Aorta (tissue), 5 donors: ENCODE data around the gene MTAP. TPM values are rescaled to one million over a fixed set of nuclear protein-coding genes. Genes with fewer than 3 reads are reported as not detected.

ENCODE experiments used
- ATAC-seq: fragments of 200-7000 bp; cut with Tn5 transposase; one replicate; pipeline ENCODE4 v1.9.1; 2022; ENCODE audit warnings: moderate library complexity; ENCODE audit not compliant: low FRiP score
- DNase-seq, 2 donors: peaks; one replicate each; pipeline ENCODE4 v3.0.0-alpha.2; 2020
- H3K27ac ChIP-seq, 2 donors: one replicate each; pipeline ENCODE4 v1.5.1; 2013; ENCODE audit warnings: low read length in 2 of 2, mild to moderate bottlenecking in 2 of 2, moderate library complexity in 2 of 2, control low read depth in 1 of 2, inconsistent platforms in 1 of 2, low read depth in 1 of 2
- H3K27me3 ChIP-seq, 2 donors: one replicate each; pipeline ENCODE4 v1.6.1; 2013; ENCODE audit warnings: control low read depth in 1 of 2, low read length in 1 of 2, mild to moderate bottlenecking in 1 of 2, moderate library complexity in 1 of 2; ENCODE audit not compliant: insufficient read depth in 2 of 2, control insufficient read depth in 1 of 2
- H3K36me3 ChIP-seq, 2 donors: one replicate each; pipeline ENCODE4 v1.6.1; 2013; ENCODE audit warnings: control low read depth in 1 of 2, low read length in 1 of 2, mild to moderate bottlenecking in 1 of 2; ENCODE audit not compliant: insufficient read depth in 2 of 2, control insufficient read depth in 1 of 2
- H3K4me1 ChIP-seq, 2 donors: one replicate each; pipeline ENCODE4 v1.6.1; 2013; ENCODE audit warnings: low read length in 2 of 2, control low read depth in 1 of 2, mild to moderate bottlenecking in 1 of 2, moderate library complexity in 1 of 2; ENCODE audit not compliant: insufficient read depth in 2 of 2, control insufficient read depth in 1 of 2
- H3K4me3 ChIP-seq, 2 donors: one replicate each; pipeline ENCODE4 v1.5.1; 2013; ENCODE audit warnings: low read length in 2 of 2, control low read depth in 1 of 2, mild to moderate bottlenecking in 1 of 2
- H3K9me3 ChIP-seq: one replicate; pipeline ENCODE4 v1.6.1; 2013; ENCODE audit warnings: mild to moderate bottlenecking, low read length; ENCODE audit not compliant: control insufficient read depth
- WGBS, 2 donors: extraction: QIAGEN DNeasy Blood & Tissue Kit; methylation state at CpG; one replicate each; pipeline ENCODE4 v1.1.7; 2013; 5-methylcytosine and 5-hydroxymethylcytosine counted together
- intact Hi-C, 2 donors: fragments of 100-400 bp; cut with DNase I; formaldehyde crosslinking; loops; one replicate each; pipeline versions ENCODE4 v1.14.2 to v1.15.0; 2022
- polyA plus RNA-seq, 2 donors: library from polyadenylated mRNA; stranded (reverse); fragments of 200-250 nt; gene quantifications; one replicate each; pipeline ENCODE4 v1.2.3, GENCODE V29; 2013
- total RNA-seq, 2 donors: library from RNA; stranded (reverse); fragmentation: NEBNext Ultra II Directional; extraction: Animal tissue kit (Norgen Biotek cat#: 25700); gene quantifications; one replicate each; pipeline ENCODE4 v1.2.1, GENCODE V29; 2021
- donor health status: healthy with polysubstance abuse.
- donor health status: Bipolar disorder and iron deficiency.
- donor health status: DM: no; HTN: no; CAD: no.
- donor health status: DM: no; HTN: no; CAD: no.
- donor health status: DM: yes; HTN: yes; CAD: no.

MTAP gene
- total and polyA plus RNA-seq, 4 donors, result 4.0 to 41.1 (median 19.7) TPM

GRCh38 chr9:21796768-21797167, 5.7 kb upstream of the MTAP start:
- intact Hi-C loops, result loop anchor here (5.0 to 10.0 kb wide), 2 partner anchors 479 to 602 kb away; no protein-coding TSS in a partner anchor
- 41 to 54% methylated on average over 3 of the region's 3 CpGs for WGBS, 2 donors
- Histone ChIP-seq H3K36me3 (no peaks in the 10 kb centered on the region), H3K4me3 (no peak overlapping the region), H3K27me3 (no peaks in the 10 kb centered on the region), H3K9me3 (no peaks in the 10 kb centered on the region), H3K27ac (no peak overlapping the region), H3K4me1 (no peaks in the 10 kb centered on the region)
- ATAC-seq (no peak), DNase-seq (no peak)

GRCh38 chr9:21800931-21801682, 1.3 kb upstream of the MTAP start:
- no peaks in the 10 kb centered on the region for H3K36me3 ChIP-seq
- no peaks in the 10 kb centered on the region for H3K4me1 ChIP-seq
- H3K27ac ChIP-seq, result peak overlapping the region in 1 of 2 donors; percentile 75
- peak overlapping the region in 1 of 2 donors; percentile 37 for H3K4me3 ChIP-seq
- ATAC-seq, result no peak
- intact Hi-C loops, result loop anchor here (5.0 to 10.0 kb wide), 3 partner anchors 204 to 469 kb away; partner anchors contain the start of gene CDKN2B (in 1 of the 2)
- DNase-seq, result no peak
- no peaks in the 10 kb centered on the region for H3K9me3 ChIP-seq
- no peaks in the 10 kb centered on the region for H3K27me3 ChIP-seq
- WGBS, 2 donors, result 73 to 75% methylated on average over 11 of the region's 11 CpGs

- Histone ChIP-seq H3K4me1 (no peaks in the 10 kb centered on the region), H3K27ac (peak overlapping the region; percentile 19 to 75), H3K27me3 (no peaks in the 10 kb centered on the region), H3K36me3 (no peaks in the 10 kb centered on the region), H3K4me3 (peak overlapping the region; percentile 22 to 37), H3K9me3 (no peaks in the 10 kb centered on the region)
- ATAC-seq (peak; percentile 72), DNase-seq (peak; percentile 83 to 92)
- intact Hi-C loops, result loop anchor here (2.0 to 10.0 kb wide), 4 partner anchors 203 to 470 kb away; partner anchors contain the start of gene CDKN2B (in 2 of the 2)
- WGBS, 2 donors, result 8 to 9% methylated on average over 37 of the region's 37 CpGs
Observed at GRCh38 chr9:21801683-21802417, 586 bp upstream of the MTAP start.

GRCh38 chr9:21803649-21804048, 1.2 kb downstream of the MTAP start:
- H3K4me3 ChIP-seq, result peak overlapping the region; percentile 32 to 37
- 58 to 68% methylated on average over 10 of the region's 10 CpGs for WGBS, 2 donors
- peaks cover 0 to 3% of the 10 kb centered on the region in 2 donors for H3K36me3 ChIP-seq
- ATAC-seq, result no peak
- no peak for DNase-seq
- no peaks in the 10 kb centered on the region for H3K9me3 ChIP-seq
- no peaks in the 10 kb centered on the region for H3K4me1 ChIP-seq
- no peaks in the 10 kb centered on the region for H3K27me3 ChIP-seq
- H3K27ac ChIP-seq, result no peak overlapping the region
- intact Hi-C loops, result loop anchor here (2.0 to 10.0 kb wide), 4 partner anchors 201 to 471 kb away; partner anchors contain the start of gene CDKN2B (in 2 of the 2)

GRCh38 chr9:21804331-21804730, 1.9 kb downstream of the MTAP start:
- DNase-seq (no peak), ATAC-seq (no peak)
- no peaks in the 10 kb centered on the region for H3K4me1 ChIP-seq
- H3K9me3 ChIP-seq, result no peaks in the 10 kb centered on the region
- 85 to 94% methylated on average over 2 of the region's 2 CpGs for WGBS, 2 donors
- H3K36me3 ChIP-seq, result peaks cover 0 to 3% of the 10 kb centered on the region in 2 donors
- intact Hi-C loops, result loop anchor here (5.0 to 10.0 kb wide), 3 partner anchors 200 to 472 kb away; partner anchors contain the start of gene CDKN2B (in 1 of the 2)
- no peak overlapping the region for H3K27ac ChIP-seq
- H3K4me3 ChIP-seq, result no peak overlapping the region
- no peaks in the 10 kb centered on the region for H3K27me3 ChIP-seq

GRCh38 chr9:21804791-21805190, 2.4 kb downstream of the MTAP start:
- Histone ChIP-seq H3K4me3 (no peak overlapping the region), H3K27me3 (no peaks in the 10 kb centered on the region), H3K36me3 (peaks cover 0 to 3% of the 10 kb centered on the region in 2 donors), H3K4me1 (no peaks in the 10 kb centered on the region), H3K27ac (no peak overlapping the region), H3K9me3 (no peaks in the 10 kb centered on the region)
- no peak for DNase-seq
- intact Hi-C loops, result loop anchor here (5.0 to 10.0 kb wide), 3 partner anchors 200 to 472 kb away; partner anchors contain the start of gene CDKN2B (in 1 of the 2)
- ATAC-seq, result no peak

GRCh38 chr9:21806644-21807043, 4.2 kb downstream of the MTAP start:
- ATAC-seq, result no peak
- no peaks in the 10 kb centered on the region for H3K4me1 ChIP-seq

GRCh38 chr9:21810388-21810787, 8.0 kb downstream of the MTAP start:
- H3K27ac ChIP-seq, result no peak overlapping the region
- no peak for DNase-seq
- no peaks in the 10 kb centered on the region for H3K9me3 ChIP-seq
- peaks cover 0 to 3% of the 10 kb centered on the region in 2 donors for H3K36me3 ChIP-seq
- no peak overlapping the region for H3K4me3 ChIP-seq
- no peaks in the 10 kb centered on the region for H3K27me3 ChIP-seq
- 29 to 35% methylated on average over 2 of the region's 2 CpGs for WGBS, 2 donors
- intact Hi-C loops, result loop anchor here (5.0 to 10.0 kb wide), 4 partner anchors 227 to 642 kb away; partner anchors contain the start of gene DMRTA1 (in 1 of the 2)
- ATAC-seq, result no peak
- H3K4me1 ChIP-seq, result no peaks in the 10 kb centered on the region

More at GRCh38 chr9:21806644-21807043, 4.2 kb downstream of the MTAP start:
- Histone ChIP-seq H3K27me3 (no peaks in the 10 kb centered on the region), H3K27ac (no peak overlapping the region), H3K36me3 (peaks cover 0 to 3% of the 10 kb centered on the region in 2 donors), H3K4me3 (no peak overlapping the region), H3K9me3 (no peaks in the 10 kb centered on the region)
- intact Hi-C loops, result loop anchor here in 1 of 2 donors (10.0 kb wide), 1 partner anchor 198 kb away; the partner anchor contains the start of gene CDKN2B
- whole genome bisulfite sequencing, 2 donors, result 72 to 79% methylated on average over 4 of the region's 4 CpGs
- DNase-seq, result no peak
